HepG2 (cell line): ENCODE measurements around the gene ALG14. TPM values are rescaled to one million over a fixed set of nuclear protein-coding genes. Genes with fewer than 3 reads are reported as not detected.

ENCODE experiments used
- CBFB ChIP-seq: sonication (generic); formaldehyde crosslinking; IDR thresholded peaks from 2 replicates; pipeline ENCODE4 v1.4.0; 2020; ENCODE audit warnings: missing genetic modification reagents
- KDM2A ChIP-seq: sonication (generic); formaldehyde crosslinking; IDR thresholded peaks from 2 replicates; pipeline ENCODE4 v1.4.0; 2020; ENCODE audit warnings: low read depth, missing genetic modification reagents, borderline replicate concordance
- KDM3A ChIP-seq: IDR thresholded peaks from 2 replicates; pipeline ENCODE4 v1.6.1; 2018; ENCODE audit warnings: low read depth, missing compliant biosample characterization
- MYPOP ChIP-seq: sonication (generic); formaldehyde crosslinking; IDR thresholded peaks from 2 replicates; pipeline ENCODE4 v1.8.1; 2023; ENCODE audit warnings: mild to moderate bottlenecking, moderate library complexity, missing genetic modification reagents
- NR2F6 ChIP-seq, 2 experiments: IDR thresholded peaks; 2 replicates each; pipeline ENCODE4 v1.6.1; 2016; ENCODE audit warnings: antibody characterized with exemption in 1 of 2, mild to moderate bottlenecking in 1 of 2
- PAWR ChIP-seq: sonication (generic); formaldehyde crosslinking; IDR thresholded peaks from 2 replicates; pipeline ENCODE4 v1.4.0; 2020; ENCODE audit warnings: missing genetic modification reagents, mild to moderate bottlenecking, borderline replicate concordance
- PTBP1 ChIP-seq: fragments of 200-400 bp; formaldehyde crosslinking; IDR thresholded peaks from 2 replicates; pipeline ENCODE4 v1.6.1; 2018; ENCODE audit warnings: low read length, low read depth; ENCODE audit not compliant: poor library complexity, severe bottlenecking
- RAD21 ChIP-seq: fragments of 450-650 bp; formaldehyde crosslinking; IDR thresholded peaks from 2 replicates; pipeline ENCODE4 v1.5.0; 2020; ENCODE audit warnings: mild to moderate bottlenecking
- REL ChIP-seq: sonication (generic); formaldehyde crosslinking; conservative IDR thresholded peaks from 2 replicates; pipeline ENCODE4 v1.8.0; 2022; ENCODE audit warnings: mild to moderate bottlenecking, missing genetic modification reagents, moderate library complexity
- SP1 ChIP-seq, 2 experiments: fragments of 450-650 bp in 1 of 2; sonication (generic) in 1 of 2; formaldehyde crosslinking in 1 of 2; IDR thresholded peaks; 2 replicates each; pipeline versions ENCODE4 v1.4.0 to v1.6.1; 2016 to 2020; ENCODE audit warnings: missing genetic modification reagents in 1 of 2
- SRSF9 ChIP-seq: fragments of 200-400 bp; formaldehyde crosslinking; IDR thresholded peaks from 2 replicates; pipeline ENCODE4 v1.6.1; 2018; ENCODE audit warnings: borderline replicate concordance, mild to moderate bottlenecking, low read depth, low read length; ENCODE audit not compliant: insufficient read depth, poor library complexity, severe bottlenecking
- SUZ12 ChIP-seq: fragments of 150-350 bp; IDR thresholded peaks from 2 replicates; pipeline ENCODE4 v1.6.1; 2014; ENCODE audit warnings: low read depth, low read length
- TAF15 ChIP-seq: fragments of 200-400 bp; formaldehyde crosslinking; IDR thresholded peaks from one replicate; pipeline ENCODE4 v1.6.1; 2018; ENCODE audit warnings: mild to moderate bottlenecking, low read depth, low read length; ENCODE audit not compliant: poor library complexity, severe bottlenecking
- ZFP36L2 ChIP-seq: sonication (generic); formaldehyde crosslinking; IDR thresholded peaks from 2 replicates; pipeline ENCODE4 v1.4.0; 2020; ENCODE audit warnings: missing genetic modification reagents
- ZFP62 ChIP-seq: sonication (generic); formaldehyde crosslinking; IDR thresholded peaks from 2 replicates; pipeline ENCODE4 v1.4.0; 2020; ENCODE audit warnings: missing genetic modification reagents
- ZFX ChIP-seq: sonication (generic); formaldehyde crosslinking; IDR thresholded peaks from 2 replicates; pipeline ENCODE4 v1.4.0; 2020; ENCODE audit warnings: mild to moderate bottlenecking, low read depth, missing genetic modification reagents, moderate library complexity
- ZNF230 ChIP-seq: sonication (generic); formaldehyde crosslinking; IDR thresholded peaks from 2 replicates; pipeline ENCODE4 v1.4.0; 2020; ENCODE audit warnings: mild to moderate bottlenecking, missing genetic modification reagents
- ZNF331 ChIP-seq: sonication (generic); formaldehyde crosslinking; IDR thresholded peaks from 2 replicates; pipeline ENCODE4 v1.4.0; 2020; ENCODE audit warnings: missing genetic modification reagents
- ZNF513 ChIP-seq: sonication (generic); formaldehyde crosslinking; conservative IDR thresholded peaks from 2 replicates; pipeline ENCODE4 v1.5.0; 2020; ENCODE audit warnings: missing genetic modification reagents
- ZNF567 ChIP-seq: sonication (generic); formaldehyde crosslinking; IDR thresholded peaks from 2 replicates; pipeline ENCODE4 v1.8.1; 2023; ENCODE audit warnings: mild to moderate bottlenecking, missing genetic modification reagents, borderline replicate concordance
- ZNF574 ChIP-seq: sonication (generic); formaldehyde crosslinking; IDR thresholded peaks from 2 replicates; pipeline ENCODE4 v1.4.0; 2020; ENCODE audit warnings: missing genetic modification reagents
- ZNF777 ChIP-seq: sonication (generic); formaldehyde crosslinking; IDR thresholded peaks from 2 replicates; pipeline ENCODE4 v1.4.0; 2020; ENCODE audit warnings: missing genetic modification reagents
- ZNF841 ChIP-seq: sonication (generic); formaldehyde crosslinking; IDR thresholded peaks from 2 replicates; pipeline ENCODE4 v1.8.1; 2023; ENCODE audit warnings: missing genetic modification reagents, borderline replicate concordance
- polyA plus RNA-seq, 8 experiments: library from polyadenylated mRNA; depleted of rRNA in 3 of 8; stranded (reverse) in 7 of 8; unstranded in 1 of 8; fragments of >200 nt; fragmentation: Illumina TruSeq in 4 of 8; extraction: Trizol in 4 of 8; gene quantifications; 2 replicates each; pipeline versions ENCODE4 v1.2.1 to v1.2.3, GENCODE V29; 2011 to 2016; ENCODE audit warnings: low read depth in 4 of 8, missing spikeins in 1 of 8, mixed read lengths in 1 of 8; ENCODE audit not compliant: insufficient read depth in 1 of 8
- total RNA-seq, 5 experiments: library from RNA; depleted of rRNA; stranded (reverse); fragments of >200 nt; fragmentation: Illumina TruSeq; extraction: Trizol; gene quantifications; 2 replicates each; pipeline ENCODE4 v1.2.3, GENCODE V29; 2016; ENCODE audit warnings: low read depth in 1 of 5

The ALG14 gene
- total and polyA plus RNA-seq, 2 of the 13 experiments (the other 11 are each of a cell fraction or from before 2014, with no cell fraction given): 4.5 to 12.7 TPM

GRCh38 chr1:94926126-94926914 lies 146.4 kb downstream of the ALG14 start (continued):
- TF ChIP-seq MYPOP (CRISPR knock-in tag): 0 out of 2 replicates have a peak, but pooled peaks have one; percentile 16
- no peak for TF ChIP-seq ZNF513 (CRISPR knock-in tag)
- no peak for TF ChIP-seq ZFX (CRISPR knock-in tag)
- no peak for TF ChIP-seq SP1 (IDR thresholded peaks at IDR 0.05)
- TF ChIP-seq SP1 (CRISPR knock-in tag; IDR thresholded peaks at IDR 0.05): no peak
- peak; percentile 41; the same call in 1 of the 2 replicates for TF ChIP-seq ZNF841 (CRISPR knock-in tag)
- no peak for TF ChIP-seq NR2F6 (IDR thresholded peaks at IDR 0.05)
- TF ChIP-seq NR2F6 (CRISPR knock-in tag; IDR thresholded peaks at IDR 0.05): no peak
- 0 out of 2 replicates have a peak, but pooled peaks have one; percentile 47 for TF ChIP-seq PAWR (CRISPR knock-in tag)
- no peak for TF ChIP-seq TAF15
- TF ChIP-seq ZNF574 (CRISPR knock-in tag): no peak
- TF ChIP-seq CBFB (CRISPR knock-in tag): no peak
- TF ChIP-seq ZNF331 (CRISPR knock-in tag): no peak
- TF ChIP-seq KDM3A (CRISPR knock-in tag): no peak
- TF ChIP-seq KDM2A (CRISPR knock-in tag): 0 out of 2 replicates have a peak, but pooled peaks have one; percentile 50
- TF ChIP-seq ZFP62 (CRISPR knock-in tag): no peak
- TF ChIP-seq ZNF567 (CRISPR knock-in tag): no peak
- 0 out of 2 replicates have a peak, but pooled peaks have one; percentile 18 for TF ChIP-seq REL (CRISPR knock-in tag)
- TF ChIP-seq ZNF777 (CRISPR knock-in tag): peak; percentile 93
- peak; percentile 75 for TF ChIP-seq RAD21
- TF ChIP-seq PTBP1: no peak
- no peak for TF ChIP-seq ZFP36L2
- no peak for TF ChIP-seq SRSF9
- TF ChIP-seq ZNF230: no peak
- no peak for TF ChIP-seq SUZ12
